Measurements from ENCODE around the gene BPIFA1. TPM values are rescaled to one million over a fixed set of nuclear protein-coding genes. Genes with fewer than 3 reads are reported as not detected.

The BPIFA1 gene
- total RNA-seq (not detected), polyA plus RNA-seq (not detected)

- 38% methylated on average over 5 of the region's 5 CpGs for WGBS
These were observed at the start of gene BPIFA1 for GRCh38 chr20:33235696-33236095. Gene BPIFA1, plus strand, starts transcription at chr20:33235996. Its CDS starts 1,716 bp downstream, at chr20:33237712.

More at GRCh38 chr20:33235696-33236095, at the start of gene BPIFA1:
- Histone ChIP-seq H3K4me3 (ENCODE audit: low read depth in 1 of 3, low read length in 3 of 3) (no peak within 1 kb of the TSS), H3K27ac (ENCODE audit: low read depth in 1 of 2, low read length in 2 of 2) (no peak within 1 kb of the TSS), H3K27me3 (ENCODE audit: control insufficient read depth in 4 of 4, insufficient read depth in 4 of 4, low read length in 3 of 4) (peaks cover 0 to 5% (median 0%) of the 10 kb centered on the region in 4 donors), H3K9me3 (ENCODE audit: control insufficient read depth in 4 of 4, low read length in 3 of 4) (no peaks in the 10 kb centered on the region), H3K4me1 (ENCODE audit: control insufficient read depth in 4 of 4, insufficient read depth in 4 of 4, low read length in 3 of 4) (no peaks in the 10 kb centered on the region), H3K36me3 (ENCODE audit: control insufficient read depth in 4 of 4, insufficient read depth in 3 of 4, low read depth in 1 of 4, low read length in 3 of 4) (no peaks in the 10 kb centered on the region), H3K9ac (ENCODE audit: low read depth in 1 of 2, low read length in 2 of 2) (no peak within 1 kb of the TSS)
- no peak for DNase-seq (ENCODE audit: low spot score)
- no peak for TF ChIP-seq JUND (IDR thresholded peaks at IDR 0.05)
- no peak for TF ChIP-seq FOXA1 (IDR thresholded peaks at IDR 0.05)
- no peak for TF ChIP-seq NR2F2 (IDR thresholded peaks at IDR 0.05)
- TF ChIP-seq TAF1 (conservative IDR thresholded peaks at IDR 0.05) = no peak
- TF ChIP-seq YY1 (IDR thresholded peaks at IDR 0.05) = no peak
- TF ChIP-seq, protein P1, sequence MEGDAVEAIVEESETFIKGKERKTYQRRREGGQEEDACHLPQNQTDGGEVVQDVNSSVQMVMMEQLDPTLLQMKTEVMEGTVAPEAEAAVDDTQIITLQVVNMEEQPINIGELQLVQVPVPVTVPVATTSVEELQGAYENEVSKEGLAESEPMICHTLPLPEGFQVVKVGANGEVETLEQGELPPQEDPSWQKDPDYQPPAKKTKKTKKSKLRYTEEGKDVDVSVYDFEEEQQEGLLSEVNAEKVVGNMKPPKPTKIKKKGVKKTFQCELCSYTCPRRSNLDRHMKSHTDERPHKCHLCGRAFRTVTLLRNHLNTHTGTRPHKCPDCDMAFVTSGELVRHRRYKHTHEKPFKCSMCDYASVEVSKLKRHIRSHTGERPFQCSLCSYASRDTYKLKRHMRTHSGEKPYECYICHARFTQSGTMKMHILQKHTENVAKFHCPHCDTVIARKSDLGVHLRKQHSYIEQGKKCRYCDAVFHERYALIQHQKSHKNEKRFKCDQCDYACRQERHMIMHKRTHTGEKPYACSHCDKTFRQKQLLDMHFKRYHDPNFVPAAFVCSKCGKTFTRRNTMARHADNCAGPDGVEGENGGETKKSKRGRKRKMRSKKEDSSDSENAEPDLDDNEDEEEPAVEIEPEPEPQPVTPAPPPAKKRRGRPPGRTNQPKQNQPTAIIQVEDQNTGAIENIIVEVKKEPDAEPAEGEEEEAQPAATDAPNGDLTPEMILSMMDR (IDR thresholded peaks at IDR 0.05; ENCODE audit: low read depth, low read length, missing input control) = no peak
- TF ChIP-seq RXRA (IDR thresholded peaks at IDR 0.05) = no peak
- TF ChIP-seq, protein P2, sequence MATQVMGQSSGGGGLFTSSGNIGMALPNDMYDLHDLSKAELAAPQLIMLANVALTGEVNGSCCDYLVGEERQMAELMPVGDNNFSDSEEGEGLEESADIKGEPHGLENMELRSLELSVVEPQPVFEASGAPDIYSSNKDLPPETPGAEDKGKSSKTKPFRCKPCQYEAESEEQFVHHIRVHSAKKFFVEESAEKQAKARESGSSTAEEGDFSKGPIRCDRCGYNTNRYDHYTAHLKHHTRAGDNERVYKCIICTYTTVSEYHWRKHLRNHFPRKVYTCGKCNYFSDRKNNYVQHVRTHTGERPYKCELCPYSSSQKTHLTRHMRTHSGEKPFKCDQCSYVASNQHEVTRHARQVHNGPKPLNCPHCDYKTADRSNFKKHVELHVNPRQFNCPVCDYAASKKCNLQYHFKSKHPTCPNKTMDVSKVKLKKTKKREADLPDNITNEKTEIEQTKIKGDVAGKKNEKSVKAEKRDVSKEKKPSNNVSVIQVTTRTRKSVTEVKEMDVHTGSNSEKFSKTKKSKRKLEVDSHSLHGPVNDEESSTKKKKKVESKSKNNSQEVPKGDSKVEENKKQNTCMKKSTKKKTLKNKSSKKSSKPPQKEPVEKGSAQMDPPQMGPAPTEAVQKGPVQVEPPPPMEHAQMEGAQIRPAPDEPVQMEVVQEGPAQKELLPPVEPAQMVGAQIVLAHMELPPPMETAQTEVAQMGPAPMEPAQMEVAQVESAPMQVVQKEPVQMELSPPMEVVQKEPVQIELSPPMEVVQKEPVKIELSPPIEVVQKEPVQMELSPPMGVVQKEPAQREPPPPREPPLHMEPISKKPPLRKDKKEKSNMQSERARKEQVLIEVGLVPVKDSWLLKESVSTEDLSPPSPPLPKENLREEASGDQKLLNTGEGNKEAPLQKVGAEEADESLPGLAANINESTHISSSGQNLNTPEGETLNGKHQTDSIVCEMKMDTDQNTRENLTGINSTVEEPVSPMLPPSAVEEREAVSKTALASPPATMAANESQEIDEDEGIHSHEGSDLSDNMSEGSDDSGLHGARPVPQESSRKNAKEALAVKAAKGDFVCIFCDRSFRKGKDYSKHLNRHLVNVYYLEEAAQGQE (IDR thresholded peaks at IDR 0.05) = no peak
- no peak for TF ChIP-seq HNF4A (conservative IDR thresholded peaks at IDR 0.05)
- no peak for TF ChIP-seq SP1 (IDR thresholded peaks at IDR 0.05)
- no peak for TF ChIP-seq ZBTB33 (IDR thresholded peaks at IDR 0.05)
- TF ChIP-seq, protein P3, sequence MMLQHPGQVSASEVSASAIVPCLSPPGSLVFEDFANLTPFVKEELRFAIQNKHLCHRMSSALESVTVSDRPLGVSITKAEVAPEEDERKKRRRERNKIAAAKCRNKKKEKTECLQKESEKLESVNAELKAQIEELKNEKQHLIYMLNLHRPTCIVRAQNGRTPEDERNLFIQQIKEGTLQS (IDR thresholded peaks at IDR 0.05) = no peak
- no peak for TF ChIP-seq GABPA (IDR thresholded peaks at IDR 0.05 in 1 of 2, conservative IDR thresholded peaks at IDR 0.05 in 1 of 2)
- TF ChIP-seq FOXA2 (IDR thresholded peaks at IDR 0.05) = no peak
